Left ventricle myocardium superior (tissue), 1 donor: ENCODE data around the gene BCL2L2. TPM values are rescaled to one million over a fixed set of nuclear protein-coding genes. Genes with fewer than 3 reads are reported as not detected.

Experiments used
- ATAC-seq: fragments of 200-7000 bp; cut with Tn5 transposase; one replicate; pipeline ENCODE4 v1.9.1; 2020; ENCODE audit warnings: mild to moderate bottlenecking, moderate library complexity
- DNase-seq: peaks from one replicate; pipeline ENCODE4 v3.0.0-alpha.2; 2020
- intact Hi-C: fragments of 100-400 bp; cut with micrococcal nuclease; formaldehyde crosslinking; loops from one replicate; pipeline ENCODE4 v1.11.0; 2022
- total RNA-seq: library from RNA; stranded (reverse); fragmentation: NEBNext Ultra II Directional; extraction: Animal tissue kit (Norgen Biotek cat#: 25700); gene quantifications from one replicate; pipeline ENCODE4 v1.2.1, GENCODE V29; 2021
- donor health status: DM: no; HTN: yes; CAD: no; lungs with severe emphysema.

Gene BCL2L2
- total RNA-seq, 1 donor from 2014 or later = 38.3 TPM

DNA sequence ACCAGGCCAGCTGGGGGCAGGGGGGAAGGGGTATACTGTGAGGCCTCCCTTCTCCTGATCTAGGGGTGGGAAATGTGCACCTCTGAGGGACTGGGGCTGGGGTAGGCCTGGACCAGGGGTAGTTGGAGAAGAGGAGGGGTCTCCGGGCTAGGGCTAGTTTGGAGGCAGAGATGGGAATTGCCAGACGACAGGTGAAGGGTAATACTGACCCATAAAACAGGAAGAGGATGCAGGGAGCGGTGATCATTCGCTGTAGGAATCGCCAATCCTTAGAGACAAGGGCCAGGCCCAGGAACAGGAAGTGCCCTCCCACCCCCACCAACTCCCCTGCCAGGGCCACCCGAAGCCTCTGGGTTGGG, 41.6 kb downstream of the BCL2L2 start:
- no peak for DNase-seq
- intact Hi-C loops = no loop called here
- ATAC-seq = no peak

DNA sequence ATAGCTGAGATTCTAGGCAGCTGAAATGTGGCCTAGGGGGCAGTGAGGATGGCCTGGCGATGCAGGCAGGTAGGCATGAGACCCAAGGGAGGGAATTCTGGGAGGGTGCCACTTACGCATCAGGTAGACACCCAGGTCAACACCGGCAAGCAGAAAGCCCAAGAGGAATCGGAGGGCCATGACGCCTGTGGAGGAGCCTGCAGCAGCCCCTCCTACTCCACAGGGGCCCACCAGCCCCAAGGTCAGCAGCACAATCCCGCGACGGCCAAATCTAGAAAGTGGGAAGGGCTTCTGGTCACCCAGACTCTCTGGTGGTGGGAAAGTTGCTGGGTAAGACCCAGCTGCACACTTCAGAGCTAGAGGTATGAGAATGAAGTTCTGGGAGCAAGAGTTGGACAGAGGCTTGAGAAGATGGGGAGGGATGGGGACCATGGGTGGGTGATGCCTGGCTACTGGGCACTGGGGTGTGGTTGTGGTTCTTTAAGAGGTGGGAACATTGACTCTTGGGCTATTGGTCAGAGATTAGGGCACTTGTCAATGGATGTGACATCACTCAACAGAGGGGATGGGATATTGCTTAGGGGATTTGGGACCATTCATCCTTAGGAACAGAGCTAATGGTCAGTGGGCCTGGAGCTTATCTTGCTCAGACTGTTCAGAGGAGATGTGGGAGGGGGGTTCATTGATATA, 42.7 kb downstream of the BCL2L2 start:
- DNase-seq (no peak), ATAC-seq (no peak)

DNA sequence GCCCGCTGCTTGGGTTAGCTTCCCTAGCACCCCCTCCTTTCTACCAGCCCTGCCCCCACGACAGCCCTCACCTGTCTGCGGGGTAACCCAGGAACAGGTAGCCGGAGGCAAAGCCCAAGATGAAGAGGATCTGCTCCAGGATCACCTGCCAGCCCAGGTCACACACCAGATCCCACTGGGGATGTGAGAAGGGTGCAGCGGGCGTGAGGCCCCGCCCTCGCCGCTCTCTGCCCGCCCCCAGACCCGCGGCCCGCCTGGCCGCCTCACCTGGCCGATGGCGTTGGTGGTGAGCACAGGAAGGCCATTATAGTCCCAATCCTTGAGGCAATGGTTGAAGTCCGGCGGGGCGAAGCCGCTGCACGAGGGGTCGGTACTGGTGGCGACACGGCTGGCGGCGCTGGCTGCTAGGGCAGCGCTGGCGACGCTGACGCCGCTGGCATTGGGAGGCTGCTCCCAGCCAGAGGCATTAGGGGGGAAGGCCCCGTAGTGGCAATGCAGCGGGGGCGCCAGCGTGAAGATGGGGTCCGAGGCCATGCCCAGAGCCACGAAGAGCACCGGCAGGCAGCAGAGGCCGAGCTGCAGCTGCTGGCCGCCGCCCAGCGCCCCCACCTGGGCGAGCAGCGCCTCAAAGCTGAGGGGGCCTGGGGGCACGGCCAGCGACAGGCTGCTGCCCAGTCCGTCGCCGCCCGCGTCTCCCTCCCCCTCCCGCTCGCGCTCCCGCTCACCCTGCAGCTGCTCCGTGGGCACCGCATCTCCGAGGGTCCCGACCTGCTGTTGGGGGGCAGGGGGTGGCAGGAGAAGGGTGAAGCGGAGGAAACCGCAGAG, 45.3 kb downstream of the BCL2L2 start:
- intact Hi-C loops = no loop called here
- DNase-seq (no peak), ATAC-seq (peak; percentile 39)

More for the DNA sequence above, 42.7 kb downstream of the BCL2L2 start:
- intact Hi-C loops = no loop called here

DNA sequence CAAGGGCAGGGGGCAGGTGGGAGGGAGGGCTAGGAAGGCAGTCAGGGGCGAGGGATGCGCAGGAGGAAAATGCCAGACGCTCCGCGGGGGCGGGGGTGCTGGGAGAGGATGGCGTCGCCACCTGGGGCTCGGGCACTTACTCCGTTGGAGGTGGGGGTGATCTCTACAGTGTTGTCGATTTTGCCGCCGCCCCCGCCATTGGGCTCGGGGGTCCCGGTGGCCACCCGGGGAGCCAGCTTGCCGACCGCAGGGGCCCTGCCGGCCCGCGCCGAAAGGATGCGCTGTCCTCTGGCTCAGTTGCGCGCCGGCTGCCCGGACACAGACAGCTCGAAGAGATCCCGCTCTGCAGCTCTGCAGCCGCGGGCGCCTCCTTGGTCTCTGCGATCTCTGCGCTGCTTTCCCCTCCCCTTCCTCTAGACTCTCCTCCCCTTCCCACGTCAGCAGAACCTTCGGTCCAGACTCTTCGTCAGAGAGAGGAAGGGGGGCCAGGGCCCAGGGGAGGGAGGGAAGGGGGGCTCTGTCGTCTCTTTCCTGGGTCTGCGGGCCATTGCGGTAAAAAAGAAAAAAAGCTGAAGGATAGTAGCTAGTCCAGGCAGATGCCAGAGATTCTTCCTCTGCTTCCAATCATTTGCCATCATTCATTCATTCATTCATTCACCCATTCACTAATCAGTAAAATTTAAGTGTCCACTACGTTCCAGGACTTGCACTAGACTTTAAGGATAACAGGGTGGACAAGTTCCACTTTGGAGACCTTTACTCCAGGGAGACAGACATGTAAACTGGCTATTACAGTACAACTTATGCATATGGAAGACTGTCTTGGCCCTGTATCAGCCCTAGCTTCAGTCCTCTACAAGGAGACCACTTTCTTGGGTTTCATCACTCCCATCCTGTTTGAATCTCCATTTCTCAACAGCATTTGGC, 46.1 kb downstream of the BCL2L2 start, which contains the start of gene SLC22A17:
Gene SLC22A17, minus strand, starts transcription at position 382 of the 927 bp plus-strand sequence.
- peak; percentile 87 for DNase-seq
- intact Hi-C loops = no loop called here
- peak; percentile 94 for ATAC-seq

DNA sequence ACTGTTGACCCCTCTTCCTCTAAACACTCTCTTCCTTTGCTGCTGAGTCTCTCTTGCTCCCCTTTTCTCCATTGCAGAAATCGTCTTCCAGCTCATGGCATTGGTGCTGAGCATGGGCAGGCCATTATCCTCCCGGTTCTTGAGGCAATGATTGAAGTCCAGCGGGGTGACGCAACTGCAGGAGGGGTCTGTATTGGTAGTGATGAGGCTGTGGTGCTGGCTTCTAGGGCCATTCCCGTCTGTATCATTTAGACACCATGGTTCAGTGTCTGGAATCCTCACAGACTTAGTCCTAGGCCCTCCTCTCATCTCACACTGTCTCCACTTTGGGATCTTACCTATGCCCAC, 46.8 kb downstream of the BCL2L2 start:
- DNase-seq (no peak), ATAC-seq (no peak)
- intact Hi-C loops = no loop called here

DNA sequence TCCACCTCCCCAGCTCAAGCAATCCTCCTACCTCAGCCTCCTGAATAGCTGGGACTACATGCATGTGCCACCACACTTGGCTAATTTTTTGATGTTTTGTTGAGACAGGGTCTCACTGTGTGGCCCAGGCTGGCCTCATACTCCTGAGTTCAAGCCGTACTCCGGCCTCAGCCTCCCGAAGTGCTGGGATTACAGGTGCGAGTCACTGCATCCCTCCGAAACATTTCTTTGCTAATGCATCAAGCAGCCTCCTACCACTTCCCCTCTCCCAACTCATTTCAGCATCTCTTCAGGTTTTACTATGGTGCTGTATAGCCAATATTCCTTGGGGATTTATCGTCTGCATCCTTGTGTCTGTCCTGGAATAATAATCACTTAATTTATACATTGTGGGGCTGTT, 48.4 kb downstream of the BCL2L2 start:
- ATAC-seq (no peak), DNase-seq (no peak)
- intact Hi-C loops = no loop called here

DNA sequence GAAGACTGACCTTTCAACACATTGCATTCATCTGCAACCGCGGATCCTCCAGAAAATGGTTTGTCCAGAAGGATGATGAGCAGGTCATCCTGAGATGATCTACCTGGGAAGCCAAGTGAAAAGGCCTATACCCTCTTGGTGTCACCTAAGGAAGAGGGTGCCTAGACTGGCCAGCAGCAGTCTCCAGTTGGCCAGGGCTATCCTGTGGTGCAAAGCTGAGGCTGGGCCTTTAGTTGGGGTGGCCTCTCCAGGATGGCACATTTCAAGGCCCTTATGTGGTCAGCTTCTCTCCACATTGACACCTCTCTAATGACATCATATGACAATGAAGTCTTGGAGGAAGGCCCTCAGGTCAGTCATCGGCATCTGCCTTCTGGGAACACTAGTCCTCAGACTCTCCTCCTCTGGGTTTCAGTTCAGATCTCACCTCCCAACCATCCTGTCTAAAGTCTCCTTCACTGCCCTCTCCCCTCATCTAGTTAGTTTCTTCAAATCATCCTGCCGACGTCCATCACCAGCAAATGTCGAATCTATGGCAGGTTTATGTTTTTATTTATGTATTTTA, 49.3 kb downstream of the BCL2L2 start:
- ATAC-seq (no peak), DNase-seq (no peak)
- intact Hi-C loops = no loop called here

DNA sequence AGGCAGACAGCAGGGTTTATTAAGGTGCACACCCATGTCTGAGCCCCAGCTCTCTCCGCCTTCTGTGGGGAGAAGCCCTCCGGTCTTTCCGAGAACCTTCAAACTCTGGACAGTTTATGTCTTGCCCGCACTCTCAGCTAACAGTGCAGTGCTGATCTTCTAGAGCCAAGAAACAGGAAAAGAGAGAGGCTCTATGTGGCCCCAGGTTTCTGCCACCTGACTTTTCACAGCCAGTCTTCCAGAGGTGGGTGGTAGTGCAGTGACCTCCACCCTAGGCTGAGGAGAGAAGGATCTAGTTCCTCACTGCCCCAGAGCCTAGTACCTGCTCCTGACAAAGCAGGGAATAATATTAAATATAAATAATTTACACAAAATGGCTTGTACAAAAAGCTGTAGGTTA, 50.0 kb downstream of the BCL2L2 start:
- intact Hi-C loops = no loop called here

DNA sequence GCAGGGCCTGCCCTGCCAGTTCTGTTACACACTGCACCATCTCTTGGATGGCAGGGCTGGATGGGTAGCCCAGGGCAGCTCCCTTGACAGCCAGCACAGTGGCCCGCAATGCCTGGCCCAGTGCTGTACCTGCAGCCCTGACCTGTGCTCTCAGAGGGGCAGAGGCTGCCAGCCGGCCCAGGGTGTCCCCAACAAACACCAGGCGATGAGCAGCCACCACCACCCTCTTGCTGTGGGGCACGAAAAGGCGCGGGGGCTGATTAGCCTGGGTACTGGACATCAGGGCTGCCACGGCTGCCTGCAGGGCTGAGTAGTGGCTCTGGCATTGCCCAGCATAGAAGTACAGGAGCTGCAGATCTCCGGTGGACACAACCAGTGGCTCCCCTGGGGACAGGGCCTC, 50.6 kb downstream of the BCL2L2 start:
- DNase-seq = no peak
- intact Hi-C loops = no loop called here
- no peak for ATAC-seq

More for the DNA sequence above, 50.0 kb downstream of the BCL2L2 start:
- DNase-seq = no peak
- no peak for ATAC-seq

DNA sequence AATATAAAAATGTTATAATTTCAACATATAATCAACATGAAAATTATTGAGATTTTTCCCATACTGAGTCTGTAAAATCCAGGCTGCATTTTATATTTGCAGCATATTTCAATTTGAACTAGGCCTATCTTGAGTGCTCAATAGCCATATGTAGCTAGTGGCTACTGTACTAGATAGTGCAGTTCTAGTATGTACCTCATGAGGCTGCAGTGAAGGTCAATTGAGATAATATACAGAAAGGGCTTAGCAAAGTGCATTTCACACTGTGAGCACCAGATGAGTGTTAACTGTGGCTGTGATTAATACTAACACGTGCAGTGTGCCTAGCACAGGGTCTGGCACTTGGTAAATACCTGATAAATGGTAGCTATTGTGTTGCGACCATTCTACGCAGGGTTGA, 51.4 kb downstream of the BCL2L2 start:
- intact Hi-C loops = no loop called here
- DNase-seq (no peak), ATAC-seq (peak; percentile 42)

DNA sequence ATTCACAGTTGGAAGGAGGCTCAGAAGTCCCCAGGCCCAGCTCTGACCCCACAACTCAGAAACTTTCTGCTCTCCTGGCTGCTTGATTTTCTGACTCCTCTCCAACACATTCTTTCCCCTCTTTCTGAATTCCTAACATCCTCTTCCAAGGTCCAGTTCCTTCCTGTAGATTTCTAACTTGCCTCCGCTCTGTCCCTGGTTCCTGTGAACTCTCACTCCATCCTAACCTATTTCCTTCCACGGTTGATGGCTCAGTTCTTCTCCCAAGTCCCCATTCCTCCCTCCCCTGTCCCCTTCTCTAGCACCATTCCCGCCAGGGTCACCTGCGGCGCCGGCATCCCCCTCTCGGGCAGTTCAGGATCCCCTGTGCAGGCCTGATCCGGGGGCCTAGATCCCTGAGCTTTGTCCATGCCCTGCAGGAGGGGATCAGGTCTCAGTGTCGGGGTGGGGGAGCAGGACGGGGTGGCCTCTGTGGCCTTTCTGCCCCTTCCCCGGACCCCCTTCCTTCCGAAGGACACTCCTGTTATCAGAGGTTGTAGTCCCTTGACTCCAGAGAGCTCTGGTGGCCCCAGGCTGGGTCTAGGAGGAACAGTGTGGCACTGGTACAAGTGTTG, 52.0 kb downstream of the BCL2L2 start:
- intact Hi-C loops = no loop called here
- DNase-seq (no peak), ATAC-seq (no peak)

DNA sequence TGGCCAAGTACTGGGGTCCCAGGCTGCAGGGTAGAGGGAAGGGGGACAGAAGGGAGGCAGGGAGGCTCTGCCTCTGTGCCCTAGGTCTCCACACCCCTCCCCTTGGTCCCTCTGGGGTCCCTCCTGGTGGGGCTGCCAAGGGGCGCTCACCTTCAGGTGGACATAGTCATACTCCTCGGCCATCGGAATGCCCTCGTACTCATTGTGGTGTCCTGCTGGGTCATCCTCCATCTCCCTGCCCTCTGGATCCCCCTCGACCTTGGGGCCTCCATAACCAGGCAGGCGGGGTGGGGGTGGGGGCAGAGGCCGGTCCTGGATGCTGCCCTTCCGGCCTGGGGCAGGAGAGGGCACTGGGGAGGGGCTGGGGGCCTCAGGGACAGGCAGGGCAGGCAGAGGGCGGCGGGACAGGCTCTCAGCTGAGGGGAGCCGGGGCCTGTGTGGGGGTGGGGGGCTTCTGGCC, 52.6 kb downstream of the BCL2L2 start:
- DNase-seq (no peak), ATAC-seq (no peak)
- intact Hi-C loops = no loop called here

DNA sequence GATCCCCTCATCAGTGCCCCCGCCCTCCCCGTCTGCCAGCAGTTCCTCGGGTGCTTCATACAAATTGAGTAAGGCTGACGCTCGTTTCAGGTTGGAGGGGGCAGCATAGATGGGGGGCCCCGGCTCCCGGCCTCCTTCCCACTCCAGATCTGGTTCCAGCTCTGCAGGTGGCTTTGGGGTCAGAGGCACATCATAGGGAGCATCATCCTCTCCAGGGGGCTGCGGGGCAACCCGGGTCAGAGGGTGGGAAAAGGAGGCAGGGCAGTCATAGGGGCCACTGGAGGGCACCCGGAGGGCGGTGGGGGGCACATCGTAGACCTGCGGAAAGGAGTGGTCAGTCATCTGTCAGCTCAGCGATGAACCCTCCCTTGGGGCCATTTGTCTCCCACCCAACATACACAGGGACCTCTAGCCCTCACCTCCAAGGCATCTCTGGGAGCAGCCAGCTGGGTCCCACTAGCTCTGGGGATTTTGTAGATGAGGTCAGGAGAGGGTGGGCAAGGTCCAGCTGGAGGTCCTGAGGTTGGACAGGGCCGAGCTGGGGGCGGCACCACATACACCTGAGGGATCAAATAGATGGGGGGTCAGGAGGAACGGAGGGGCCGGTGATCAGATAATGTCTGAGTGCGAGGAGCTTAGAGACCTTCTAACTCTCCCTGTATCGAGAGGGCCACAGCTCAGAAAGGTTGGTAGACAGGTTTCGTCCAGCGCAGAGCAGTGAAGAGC, 53.3 kb downstream of the BCL2L2 start:
- DNase-seq = no peak
- ATAC-seq = no peak
- intact Hi-C loops = no loop called here

DNA sequence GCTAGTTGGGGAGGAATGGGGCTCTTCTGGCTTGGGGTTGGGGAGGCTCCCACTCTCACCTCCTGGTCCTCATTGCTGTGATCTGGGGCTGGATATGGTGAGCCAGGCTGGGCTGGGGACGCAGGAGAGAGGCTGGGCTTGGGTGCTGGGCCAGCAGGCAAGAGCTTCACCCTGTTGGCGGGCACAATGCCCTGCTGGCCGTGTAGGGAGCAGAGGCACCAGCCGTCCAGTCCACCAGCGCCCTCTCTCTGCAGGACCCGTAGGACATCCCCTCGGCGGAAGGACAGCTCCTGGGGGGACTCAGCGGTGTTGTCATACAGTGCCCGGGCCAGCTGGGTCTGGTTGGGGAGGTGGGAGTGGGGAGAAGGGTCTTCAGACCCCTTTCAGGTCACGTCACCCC, 53.9 kb downstream of the BCL2L2 start:
- ATAC-seq (no peak), DNase-seq (peak; percentile 54)
- intact Hi-C loops = no loop called here

DNA sequence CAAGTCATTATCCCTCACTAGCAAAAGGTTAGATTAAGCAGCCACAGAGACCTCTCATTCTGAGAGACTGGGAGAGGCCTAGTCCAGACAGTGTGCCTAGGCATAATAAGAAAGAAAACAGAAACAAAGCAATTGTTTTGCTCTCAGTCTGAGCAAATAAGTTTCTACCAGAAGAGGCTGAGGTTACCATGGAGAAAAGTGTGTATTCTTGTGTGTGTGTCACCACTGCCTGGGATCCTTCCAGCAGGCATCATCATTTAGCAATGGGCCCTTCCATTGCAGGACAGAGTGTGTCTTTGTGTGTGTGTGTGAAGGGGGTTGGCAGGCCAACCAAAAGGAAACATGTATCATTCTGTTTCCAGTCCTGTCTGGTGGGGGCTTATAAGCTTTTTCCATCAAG, 54.7 kb downstream of the BCL2L2 start:
- ATAC-seq = no peak
- DNase-seq = no peak
- intact Hi-C loops = no loop called here
